RWPE2 (cell line): ENCODE measurements around the gene ETV6.
"Not testable (repeated sequence)": the region's sequence is repeated elsewhere in the genome, so short reads cannot be mapped to it uniquely, and the experiment has no call there.

ENCODE experiments used
- ATAC-seq: fragments of 200-7000 bp; cut with Tn5 transposase; 3 replicates; pipeline ENCODE4 v1.9.1; 2021; ENCODE audit warnings: low read depth
- DNase-seq: peaks from one replicate; pipeline ENCODE4 v3.0.0-alpha.2; 2020; ENCODE audit warnings: low spot score
- H3K27ac ChIP-seq: fragments of 450-650 bp; 2 replicates; pipeline ENCODE4 v1.5.1; 2017; ENCODE audit warnings: mild to moderate bottlenecking; ENCODE audit not compliant: poor library complexity, severe bottlenecking
- H3K27me3 ChIP-seq: fragments of 250-450 bp; sonication (Bioruptor Pico); 2 replicates; pipeline ENCODE4 v1.5.1; 2021; ENCODE audit warnings: mild to moderate bottlenecking, moderate library complexity; ENCODE audit not compliant: insufficient read depth, poor library complexity, severe bottlenecking
- H3K36me3 ChIP-seq: fragments of 250-450 bp; sonication (Bioruptor Pico); 2 replicates; pipeline ENCODE4 v1.5.1; 2020; ENCODE audit warnings: low read depth, mild to moderate bottlenecking, moderate library complexity
- H3K4me1 ChIP-seq: fragments of 250-450 bp; sonication (Bioruptor Pico); 2 replicates; pipeline ENCODE4 v1.5.1; 2021; ENCODE audit warnings: mild to moderate bottlenecking, moderate library complexity; ENCODE audit not compliant: insufficient read depth, poor library complexity, severe bottlenecking
- H3K4me3 ChIP-seq: fragments of 250-450 bp; sonication (Bioruptor Pico); 2 replicates; pipeline ENCODE4 v1.5.1; 2021; ENCODE audit warnings: mild to moderate bottlenecking, moderate library complexity; ENCODE audit not compliant: severe bottlenecking
- H3K9me3 ChIP-seq: fragments of 250-450 bp; sonication (Bioruptor Pico); 2 replicates; pipeline ENCODE4 v1.5.1; 2021; ENCODE audit warnings: mild to moderate bottlenecking, moderate library complexity; ENCODE audit not compliant: severe bottlenecking
- TF ChIP-seq, protein P1 (sequence below): fragments of 450-650 bp; IDR thresholded peaks from one replicate; pipeline ENCODE4 v1.5.1; 2017; ENCODE audit warnings: mild to moderate bottlenecking, moderate library complexity; ENCODE audit not compliant: poor library complexity, severe bottlenecking

The ETV6 gene

DNA sequence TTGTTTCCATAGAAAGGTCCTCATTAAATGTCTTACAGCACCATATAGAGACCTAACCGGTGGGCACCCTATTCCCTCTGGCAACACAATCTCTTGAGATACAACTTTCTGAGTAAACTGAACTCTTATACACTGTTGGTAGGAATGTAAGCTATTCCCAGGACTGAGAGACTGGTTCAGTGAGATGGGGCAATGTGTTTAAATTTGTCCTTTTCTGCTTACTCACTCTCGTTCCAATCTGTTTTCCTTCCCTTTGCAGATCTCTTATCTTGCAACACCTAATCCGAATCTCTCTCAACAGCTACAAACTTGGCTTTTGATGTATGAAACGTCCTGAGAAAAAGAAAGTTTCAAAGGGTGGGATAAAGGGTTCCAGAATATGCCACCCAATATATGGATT, 26.1 kb upstream of the ETV6 start:
- Histone ChIP-seq H3K27ac (no peak overlapping the region), H3K27me3 (no peaks in the 10 kb centered on the region), H3K9me3 (no peaks in the 10 kb centered on the region), H3K4me1 (no peaks in the 10 kb centered on the region), H3K4me3 (no peak overlapping the region), H3K36me3 (no peaks in the 10 kb centered on the region)
- no peak for ATAC-seq
- DNase-seq, result no peak
- TF ChIP-seq, protein P1, sequence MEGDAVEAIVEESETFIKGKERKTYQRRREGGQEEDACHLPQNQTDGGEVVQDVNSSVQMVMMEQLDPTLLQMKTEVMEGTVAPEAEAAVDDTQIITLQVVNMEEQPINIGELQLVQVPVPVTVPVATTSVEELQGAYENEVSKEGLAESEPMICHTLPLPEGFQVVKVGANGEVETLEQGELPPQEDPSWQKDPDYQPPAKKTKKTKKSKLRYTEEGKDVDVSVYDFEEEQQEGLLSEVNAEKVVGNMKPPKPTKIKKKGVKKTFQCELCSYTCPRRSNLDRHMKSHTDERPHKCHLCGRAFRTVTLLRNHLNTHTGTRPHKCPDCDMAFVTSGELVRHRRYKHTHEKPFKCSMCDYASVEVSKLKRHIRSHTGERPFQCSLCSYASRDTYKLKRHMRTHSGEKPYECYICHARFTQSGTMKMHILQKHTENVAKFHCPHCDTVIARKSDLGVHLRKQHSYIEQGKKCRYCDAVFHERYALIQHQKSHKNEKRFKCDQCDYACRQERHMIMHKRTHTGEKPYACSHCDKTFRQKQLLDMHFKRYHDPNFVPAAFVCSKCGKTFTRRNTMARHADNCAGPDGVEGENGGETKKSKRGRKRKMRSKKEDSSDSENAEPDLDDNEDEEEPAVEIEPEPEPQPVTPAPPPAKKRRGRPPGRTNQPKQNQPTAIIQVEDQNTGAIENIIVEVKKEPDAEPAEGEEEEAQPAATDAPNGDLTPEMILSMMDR, result no peak

DNA sequence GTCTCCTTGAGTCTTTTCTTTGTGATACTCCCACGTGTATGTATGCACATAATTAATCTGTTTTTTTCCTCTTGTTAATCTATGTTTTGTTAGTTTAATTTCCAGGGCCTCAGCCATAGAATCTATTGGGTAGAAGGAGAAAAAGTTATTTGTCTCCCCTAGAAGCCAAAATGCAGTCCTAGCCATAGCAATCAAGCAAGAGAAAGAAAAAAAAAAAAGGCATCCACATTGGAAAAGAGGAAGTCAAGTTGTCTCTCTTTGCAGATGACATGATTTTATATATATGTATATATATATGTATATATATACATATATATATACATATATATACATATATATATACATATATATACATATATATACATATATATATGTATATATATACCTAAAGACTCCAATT, 25.4 kb upstream of the ETV6 start:
- no peak overlapping the region for H3K27ac ChIP-seq
- ATAC-seq (no peak), DNase-seq (no peak)
- H3K36me3 ChIP-seq, result no peaks in the 10 kb centered on the region
- no peaks in the 10 kb centered on the region for H3K9me3 ChIP-seq
- no peaks in the 10 kb centered on the region for H3K4me1 ChIP-seq
- no peak overlapping the region for H3K4me3 ChIP-seq
- TF ChIP-seq, protein P1, result no peak
- H3K27me3 ChIP-seq, result no peaks in the 10 kb centered on the region

DNA sequence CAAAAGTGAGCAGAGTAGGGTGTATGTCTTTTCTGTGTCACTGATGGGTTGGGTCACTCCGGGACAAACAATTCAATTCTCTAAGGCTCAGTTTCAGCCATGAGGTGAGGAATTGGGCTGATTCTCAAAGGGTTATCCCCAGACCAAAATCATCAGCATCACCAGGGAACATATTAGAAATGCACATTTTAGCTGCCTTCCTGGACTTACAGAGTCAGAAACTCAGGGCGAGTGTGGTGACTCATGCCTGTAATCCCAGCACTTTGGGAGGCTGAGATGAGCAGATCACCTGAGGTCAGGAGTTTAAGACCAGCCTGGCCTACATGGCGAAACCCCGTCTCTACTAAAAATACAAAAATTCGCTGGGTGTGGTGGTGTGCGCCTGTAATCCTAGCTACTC, 21.8 kb upstream of the ETV6 start:
- DNase-seq, H3K27ac ChIP-seq, H3K27me3 ChIP-seq, ATAC-seq, H3K4me1 ChIP-seq, H3K36me3 ChIP-seq, H3K9me3 ChIP-seq, H3K4me3 ChIP-seq: not testable (repeated sequence)

DNA sequence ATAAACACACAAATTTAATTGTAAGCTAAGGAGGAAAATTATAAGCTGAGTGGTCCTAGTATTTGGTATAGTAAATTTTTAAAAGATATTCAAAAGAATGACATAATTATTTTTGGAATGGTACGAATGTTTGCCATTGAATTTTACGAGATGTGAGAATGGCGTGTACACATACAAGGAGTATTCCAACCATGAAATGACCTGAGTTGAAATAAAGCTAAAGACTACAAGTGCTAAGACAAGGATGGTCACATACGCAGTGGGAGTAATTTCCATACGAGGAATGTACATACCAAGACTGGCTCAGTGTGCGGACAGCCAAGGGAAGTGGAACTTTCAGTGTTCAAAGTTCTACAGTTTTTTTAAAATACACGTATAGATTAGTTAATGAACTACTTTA, 21.1 kb upstream of the ETV6 start:
- Histone ChIP-seq H3K27me3 (no peaks in the 10 kb centered on the region), H3K4me3 (no peak overlapping the region), H3K9me3 (no peaks in the 10 kb centered on the region), H3K27ac (no peak overlapping the region), H3K36me3 (no peaks in the 10 kb centered on the region), H3K4me1 (no peaks in the 10 kb centered on the region)
- ATAC-seq (no peak), DNase-seq (no peak)
- TF ChIP-seq, protein P1, result no peak

DNA sequence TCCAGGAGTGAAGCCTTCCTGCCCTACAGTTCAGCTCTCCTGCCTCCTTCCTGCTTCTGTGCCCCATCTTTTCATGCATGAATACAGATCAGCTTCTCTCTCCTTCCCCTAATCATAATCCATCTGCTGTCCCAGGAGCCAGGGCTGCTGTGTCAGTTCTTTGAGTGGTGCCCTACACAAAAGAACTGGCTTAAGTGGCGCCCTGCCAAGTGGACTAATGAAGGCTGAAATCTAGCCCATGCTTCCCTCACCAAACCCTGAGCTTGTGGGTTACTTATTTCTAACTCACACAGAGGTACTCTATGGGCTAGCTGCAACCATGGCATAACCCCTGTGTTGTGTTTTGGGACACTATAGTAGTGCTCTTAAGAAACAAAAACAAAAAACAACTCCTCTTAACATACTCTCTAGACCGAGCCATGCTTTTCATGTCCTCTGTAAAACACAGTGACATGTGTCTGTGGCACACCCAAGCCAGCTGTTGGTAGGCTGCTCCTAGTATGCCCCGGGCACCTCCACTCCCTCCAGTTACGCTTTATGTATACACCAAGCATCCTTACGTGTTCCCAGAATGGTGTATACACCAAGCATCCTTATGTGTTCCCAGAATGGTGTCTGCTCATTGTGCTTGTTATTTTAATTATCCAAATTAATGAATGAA, 19.3 kb upstream of the ETV6 start:
- ATAC-seq, result no peak

More for the DNA sequence above, 19.3 kb upstream of the ETV6 start:
- no peaks in the 10 kb centered on the region for H3K36me3 ChIP-seq
- H3K4me3 ChIP-seq, result no peak overlapping the region
- H3K9me3 ChIP-seq, result no peaks in the 10 kb centered on the region
- H3K4me1 ChIP-seq, result peaks cover 11% of the 10 kb centered on the region
- H3K27me3 ChIP-seq, result no peaks in the 10 kb centered on the region
- TF ChIP-seq, protein P1, result no peak
- H3K27ac ChIP-seq, result no peak overlapping the region
- no peak for DNase-seq
